ENCODE measurements around the gene SMURF1.

SMURF1 gene

GRCh38 chr7:99096124-99096887 lies 47.6 kb downstream of the SMURF1 start:
- DNase-seq, result no peak

- DNase-seq, result no peak
These were observed 48.2 kb downstream of the SMURF1 start for GRCh38 chr7:99095698-99096097.

GRCh38 chr7:99094401-99094800 lies 49.5 kb downstream of the SMURF1 start:
- peak; percentile 48 for DNase-seq

- DNase-seq, result no peak
These were observed 51.7 kb downstream of the SMURF1 start for GRCh38 chr7:99092064-99092720.

- no peak for DNase-seq
These were observed 53.0 kb downstream of the SMURF1 start for GRCh38 chr7:99090771-99091542.

- DNase-seq, result no peak
These were observed 53.8 kb downstream of the SMURF1 start for GRCh38 chr7:99089914-99090629.

- DNase-seq, result no peak
These were observed 57.0 kb downstream of the SMURF1 start for GRCh38 chr7:99086944-99087343.

- no peak for DNase-seq
These were observed 57.4 kb downstream of the SMURF1 start for GRCh38 chr7:99086532-99086931.

GRCh38 chr7:99083733-99084132 lies 60.2 kb downstream of the SMURF1 start:
- DNase-seq, result no peak

- no peak for DNase-seq
These were observed 60.7 kb downstream of the SMURF1 start for GRCh38 chr7:99083068-99083651.

- no peak for DNase-seq
These were observed 63.2 kb downstream of the SMURF1 start for GRCh38 chr7:99080679-99081078.

- no peak for DNase-seq
These were observed 64.8 kb downstream of the SMURF1 start for GRCh38 chr7:99079104-99079503.

- DNase-seq, result no peak
These were observed 65.5 kb downstream of the SMURF1 start for GRCh38 chr7:99078416-99078815.

- no peak for DNase-seq
These were observed 67.3 kb downstream of the SMURF1 start for GRCh38 chr7:99076615-99077014.

- no peak for DNase-seq
These were observed 70.0 kb downstream of the SMURF1 start for GRCh38 chr7:99073839-99074446.

- no peak for DNase-seq
These were observed 71.8 kb downstream of the SMURF1 start for GRCh38 chr7:99072126-99072525.

- DNase-seq, result no peak
These were observed 73.5 kb downstream of the SMURF1 start for GRCh38 chr7:99070361-99070760.

GRCh38 chr7:99061001-99061776 lies 82.7 kb downstream of the SMURF1 start:
- DNase-seq, result no peak

GRCh38 chr7:99054781-99055180 lies 89.1 kb downstream of the SMURF1 start:
- no peak for DNase-seq

- DNase-seq, result no peak
These were observed 92.9 kb downstream of the SMURF1 start for GRCh38 chr7:99050971-99051370.

GRCh38 chr7:99047526-99048077 lies 96.3 kb downstream of the SMURF1 start:
- no peak for DNase-seq

All from NCI-H524 treated with DMSO at 0.1 percent for 48 hours (cell line).